SU-DHL-6 (cell line): Measurements from ENCODE around the gene EYS.

Source experiments
- H2AFZ ChIP-seq: fragments of 200-600 bp; sonication (generic); 2 replicates; pipeline ENCODE4 v1.6.1; 2014; ENCODE audit warnings: low read depth, mild to moderate bottlenecking, moderate library complexity, mixed read lengths, antibody characterized with exemption, low read length; ENCODE audit not compliant: severe bottlenecking
- H3F3A ChIP-seq: fragments of 200-600 bp; shearing (Covaris generic); 2 replicates; pipeline ENCODE4 v1.6.0; 2016; ENCODE audit warnings: antibody characterized with exemption, mild to moderate bottlenecking; ENCODE audit not compliant: insufficient read depth
- H3K27ac ChIP-seq: fragments of 200-600 bp; sonication (generic); 2 replicates; pipeline ENCODE4 v1.5.1; 2016; ENCODE audit warnings: low read depth, mild to moderate bottlenecking, low read length, moderate library complexity, mixed read lengths
- H3K27me3 ChIP-seq: fragments of 200-600 bp; sonication (generic), shearing (Covaris generic); 2 replicates; pipeline ENCODE4 v1.6.0; 2014; ENCODE audit warnings: mild to moderate bottlenecking, low read length
- H3K36me3 ChIP-seq: fragments of 200-600 bp; sonication (generic); 2 replicates; pipeline ENCODE4 v1.6.1; 2014; ENCODE audit warnings: mild to moderate bottlenecking, low read length, mixed read lengths
- H3K4me2 ChIP-seq: fragments of 300-600, 200-600 bp; shearing (Covaris generic), sonication (generic); 2 replicates; pipeline ENCODE4 v1.6.0; 2014; ENCODE audit warnings: low read length, low read depth, mild to moderate bottlenecking; ENCODE audit not compliant: poor library complexity, severe bottlenecking
- H3K4me3 ChIP-seq: fragments of 200-600 bp; sonication (generic); 2 replicates; pipeline ENCODE4 v1.5.1; 2014; ENCODE audit warnings: antibody characterized with exemption, low read length, mild to moderate bottlenecking, mixed read lengths; ENCODE audit not compliant: insufficient read depth, poor library complexity, severe bottlenecking
- H3K79me2 ChIP-seq: fragments of 200-600 bp; sonication (generic); 2 replicates; pipeline ENCODE4 v1.6.1; 2014; ENCODE audit warnings: mild to moderate bottlenecking, low read length, moderate library complexity; ENCODE audit not compliant: insufficient read depth
- H3K9ac ChIP-seq: fragments of 200-600 bp; sonication (generic); 2 replicates; pipeline ENCODE4 v1.7.0; 2014; ENCODE audit warnings: mild to moderate bottlenecking, low read length
- H3K9me2 ChIP-seq: fragments of 200-600 bp; sonication (generic); replicated peaks from 2 replicates; pipeline ENCODE4 v1.6.1; 2014; ENCODE audit warnings: low read length; ENCODE audit not compliant: insufficient read depth
- H3K9me3 ChIP-seq: fragments of 200-600 bp; sonication (generic); 2 replicates; pipeline ENCODE4 v1.6.1; 2014; ENCODE audit warnings: low read length, mixed read lengths; ENCODE audit not compliant: insufficient read depth
- H4K20me1 ChIP-seq: fragments of 200-600 bp; sonication (generic); 2 replicates; pipeline ENCODE4 v1.6.1; 2014; ENCODE audit warnings: low read depth, mild to moderate bottlenecking, antibody characterized with exemption, low read length, moderate library complexity, mixed read lengths
- CTCF ChIP-seq: fragments of 200-600 bp; sonication (generic); IDR thresholded peaks from one replicate; pipeline ENCODE4 v1.5.1; 2017; ENCODE audit warnings: antibody characterized with exemption, mild to moderate bottlenecking, low read length, moderate library complexity; ENCODE audit not compliant: insufficient read depth, poor library complexity, severe bottlenecking
- EZH2phosphoT487 ChIP-seq: fragments of 200-600 bp; sonication (generic), shearing (Covaris generic); conservative IDR thresholded peaks from 2 replicates; pipeline ENCODE4 v1.6.1; 2018; ENCODE audit warnings: mild to moderate bottlenecking, antibody characterized with exemption, low read length, moderate library complexity, mixed read lengths

EYS gene

GRCh38 chr6:65123521-65123920 lies 583.5 kb downstream of the EYS start:
- Histone ChIP-seq H3K4me3 (no peak overlapping the region), H3K79me2 (no peaks in the 10 kb centered on the region), H2AFZ (peak overlapping the region; percentile 13), H3K9me3 (no peaks in the 10 kb centered on the region), H3K27me3 (no peaks in the 10 kb centered on the region), H3F3A (no peaks in the 10 kb centered on the region), H3K9ac (no peak overlapping the region), H3K9me2 (no peaks in the 10 kb centered on the region), H3K36me3 (no peaks in the 10 kb centered on the region), H4K20me1 (no peaks in the 10 kb centered on the region), H3K4me2 (no peak overlapping the region), H3K27ac (no peak overlapping the region)
- no peak for TF ChIP-seq CTCF
- no peak for TF ChIP-seq EZH2phosphoT487

GRCh38 chr6:65117817-65118409 lies 589.1 kb downstream of the EYS start:
- Histone ChIP-seq H3F3A (no peaks in the 10 kb centered on the region), H3K27me3 (no peaks in the 10 kb centered on the region), H3K9me2 (no peaks in the 10 kb centered on the region), H4K20me1 (no peaks in the 10 kb centered on the region), H3K79me2 (no peaks in the 10 kb centered on the region), H3K9ac (no peak overlapping the region), H3K4me3 (no peak overlapping the region), H3K4me2 (no peak overlapping the region), H3K27ac (no peak overlapping the region), H3K9me3 (no peaks in the 10 kb centered on the region), H2AFZ (no peak overlapping the region), H3K36me3 (no peaks in the 10 kb centered on the region)
- TF ChIP-seq EZH2phosphoT487: no peak
- no peak for TF ChIP-seq CTCF

- Histone ChIP-seq H2AFZ (no peak overlapping the region), H3K9me3 (no peaks in the 10 kb centered on the region), H3F3A (no peaks in the 10 kb centered on the region), H3K27ac (no peak overlapping the region), H3K9me2 (no peaks in the 10 kb centered on the region), H3K4me2 (no peak overlapping the region), H3K36me3 (no peaks in the 10 kb centered on the region), H3K9ac (no peak overlapping the region), H4K20me1 (no peaks in the 10 kb centered on the region), H3K4me3 (no peak overlapping the region), H3K27me3 (no peaks in the 10 kb centered on the region), H3K79me2 (no peaks in the 10 kb centered on the region)
- no peak for TF ChIP-seq CTCF
- no peak for TF ChIP-seq EZH2phosphoT487
Observed at GRCh38 chr6:65116326-65116725, 590.7 kb downstream of the EYS start.
